A549 (cell line): ENCODE data around the gene AP2A2. TPM values are rescaled to one million over a fixed set of nuclear protein-coding genes. Genes with fewer than 3 reads are reported as not detected.

Experiments used
- ATAC-seq, 2 experiments: fragments of 200-7000 bp in 1 of 2; fragments of >200 bp in 1 of 2; cut with Nextera tagmentation in 1 of 2; cut with Tn5 transposase in 1 of 2; 3 replicates each; pipeline versions ENCODE4 v1.8.0 to v1.9.1; 2018 to 2020; ENCODE audit warnings: mild to moderate bottlenecking in 1 of 2, moderate library complexity in 1 of 2
- CTCF ChIA-PET: fragments of 300-600 bp; sonication (Branson Sonifier 250); formaldehyde crosslinking; extraction: SDS; loops from one replicate; lab custom pipeline; 2021; ENCODE audit warnings: antibody characterized with exemption, inconsistent platforms; lab: Yijun Ruan, JAX
- POLR2A ChIA-PET: fragments of 350-600 bp; formaldehyde crosslinking; extraction: SDS; loops from one replicate; lab custom pipeline; 2021; ENCODE audit warnings: antibody characterized with exemption, inconsistent platforms; lab: Yijun Ruan, JAX
- DNase-seq, 2 experiments: peaks; one replicate each; pipeline versions ENCODE4 v3.0.0 to v3.0.0-alpha.2; 2011 to 2016; ENCODE audit warnings: low read depth in 1 of 2, low spot score in 1 of 2
- FAIRE-seq: peaks from 2 replicates; lab custom pipeline; 2011; peaks lifted over from hg19 to GRCh38; lab: Jason Lieb, UNC
- H3K27ac ChIP-seq, 2 experiments: fragments of >200 bp; sonication (Bioruptor Twin); formaldehyde crosslinking; 3 replicates each; pipeline ENCODE4 v1.5.1; 2016 to 2017
- H3K4me1 ChIP-seq: fragments of >200 bp; sonication (Bioruptor Twin); formaldehyde crosslinking; 3 replicates; pipeline ENCODE4 v1.6.1; 2016
- H3K4me2 ChIP-seq: fragments of >200 bp; sonication (Bioruptor Twin); formaldehyde crosslinking; 3 replicates; pipeline ENCODE4 v1.6.1; 2016
- H3K4me3 ChIP-seq: fragments of >200 bp; sonication (Bioruptor Twin); formaldehyde crosslinking; 3 replicates; pipeline ENCODE4 v1.5.1; 2016
- H3K9me3 ChIP-seq: fragments of >200 bp; sonication (Bioruptor Twin); formaldehyde crosslinking; 3 replicates; pipeline ENCODE4 v1.6.1; 2016
- CHD2 ChIP-seq: fragments of 150-350 bp; IDR thresholded peaks from 2 replicates; pipeline ENCODE4 v1.6.1; 2014; ENCODE audit warnings: low read length; ENCODE audit not compliant: partially characterized antibody
- E2F6 ChIP-seq: IDR thresholded peaks from 2 replicates; pipeline ENCODE4 v1.6.1; 2012; ENCODE audit warnings: low read depth, borderline replicate concordance
- EHF ChIP-seq: fragments of 250-450 bp; sonication (Bioruptor Pico); IDR thresholded peaks from 2 replicates; pipeline ENCODE4 v1.5.0; 2020; ENCODE audit warnings: mild to moderate bottlenecking
- EP300 ChIP-seq, 2 experiments: fragments of >200 bp; sonication (Bioruptor Twin); formaldehyde crosslinking; IDR thresholded peaks; 2 replicates in 1 of 2; 3 replicates in 1 of 2; pipeline ENCODE4 v1.6.1; 2016 to 2017
- HES2 ChIP-seq: fragments of >200 bp; sonication (Bioruptor Twin); formaldehyde crosslinking; IDR thresholded peaks from 2 replicates; pipeline ENCODE4 v1.6.1; 2016
- HEYL ChIP-seq: fragments of 250-450 bp; sonication (Bioruptor Pico); IDR thresholded peaks from 2 replicates; pipeline ENCODE4 v1.8.0; 2021; ENCODE audit warnings: mild to moderate bottlenecking, moderate library complexity
- HMGXB4 ChIP-seq: fragments of 250-450 bp; sonication (Bioruptor Pico); IDR thresholded peaks from 2 replicates; pipeline ENCODE4 v1.5.0; 2021; ENCODE audit warnings: mild to moderate bottlenecking, moderate library complexity, borderline replicate concordance
- HOXB5 ChIP-seq: fragments of 250-450 bp; sonication (Bioruptor Pico); IDR thresholded peaks from 2 replicates; pipeline ENCODE4 v1.5.0; 2020; ENCODE audit warnings: mild to moderate bottlenecking, moderate library complexity
- KDM1A ChIP-seq: fragments of 200-600 bp; sonication (generic); IDR thresholded peaks from 2 replicates; pipeline ENCODE4 v1.6.1; 2016; ENCODE audit warnings: low read depth, mild to moderate bottlenecking
- KDM5A ChIP-seq: fragments of 200-600 bp; sonication (generic); IDR thresholded peaks from 2 replicates; pipeline ENCODE4 v1.6.1; 2016; ENCODE audit warnings: antibody characterized with exemption, mild to moderate bottlenecking
- MAFK ChIP-seq: fragments of 450-650 bp; IDR thresholded peaks from 2 replicates; pipeline ENCODE4 v1.6.1; 2014; ENCODE audit not compliant: partially characterized antibody
- MAZ ChIP-seq: fragments of 150-350 bp; IDR thresholded peaks from 2 replicates; pipeline ENCODE4 v1.6.1; 2014; ENCODE audit warnings: antibody characterized with exemption, low read depth, low read length, borderline replicate concordance
- MYC ChIP-seq: IDR thresholded peaks from 2 replicates; pipeline ENCODE4 v1.6.1; 2012; ENCODE audit warnings: mild to moderate bottlenecking, inconsistent platforms, low read length, improper control_type of control experiment, borderline replicate concordance
- NR3C1 ChIP-seq: fragments of >200 bp; sonication (Bioruptor Twin); formaldehyde crosslinking; IDR thresholded peaks from 3 replicates; pipeline ENCODE4 v1.6.1; 2017
- POLR2A ChIP-seq: IDR thresholded peaks from 2 replicates; pipeline ENCODE4 v1.6.1; 2012; ENCODE audit warnings: mild to moderate bottlenecking, low read length
- RAD21 ChIP-seq, 2 experiments: fragments of >200 bp in 1 of 2; sonication (Bioruptor Twin) in 1 of 2; formaldehyde crosslinking in 1 of 2; IDR thresholded peaks in 1 of 2; conservative IDR thresholded peaks in 1 of 2; 2 replicates in 1 of 2; 3 replicates in 1 of 2; pipeline ENCODE4 v1.6.1; 2012 to 2018; ENCODE audit warnings: inconsistent platforms in 1 of 2
- RFX5 ChIP-seq: fragments of 450-650 bp; IDR thresholded peaks from 2 replicates; pipeline ENCODE4 v1.7.1; 2014; ENCODE audit warnings: antibody characterized with exemption, mild to moderate bottlenecking, moderate library complexity
- RNF2 ChIP-seq: fragments of 200-600 bp; sonication (generic); IDR thresholded peaks from 2 replicates; pipeline ENCODE4 v1.6.1; 2016; ENCODE audit warnings: low read depth, mild to moderate bottlenecking, antibody characterized with exemption, moderate library complexity, borderline replicate concordance
- USF2 ChIP-seq: fragments of 450-650 bp; IDR thresholded peaks from 2 replicates; pipeline ENCODE4 v1.6.1; 2014; ENCODE audit warnings: antibody characterized with exemption
- ZFP36 ChIP-seq: fragments of 450-650 bp; IDR thresholded peaks from 2 replicates; pipeline ENCODE4 v1.6.1; 2014; ENCODE audit warnings: borderline replicate concordance; ENCODE audit not compliant: partially characterized antibody
- ZNF302 ChIP-seq: fragments of 250-450 bp; sonication (Bioruptor Pico); IDR thresholded peaks from 2 replicates; pipeline ENCODE4 v1.9.0; 2021; ENCODE audit warnings: inconsistent platforms, mild to moderate bottlenecking, moderate library complexity
- WGBS: methylation state at CpG from one replicate; pipeline ENCODE4 v1.1.6; 2017; ENCODE audit errors: missing lambda C conversion rate; 5-methylcytosine and 5-hydroxymethylcytosine counted together
- polyA plus RNA-seq, 4 experiments: library from polyadenylated mRNA; depleted of rRNA in 3 of 4; stranded (reverse); fragments of >200 nt; fragmentation: RNase III in 1 of 4; extraction: RNeasy Plus Mini Kit Qiagen cat#74134 plus additional on column Dnase treatment in 1 of 4; gene quantifications; 2 replicates in 3 of 4; 3 replicates in 1 of 4; pipeline ENCODE4 v1.2.3, GENCODE V29; 2011 to 2017

Gene AP2A2
- polyA plus RNA-seq, 2 of the 4 experiments (the other 2 are of a cell fraction), result 39.4 to 60.4 TPM

DNA sequence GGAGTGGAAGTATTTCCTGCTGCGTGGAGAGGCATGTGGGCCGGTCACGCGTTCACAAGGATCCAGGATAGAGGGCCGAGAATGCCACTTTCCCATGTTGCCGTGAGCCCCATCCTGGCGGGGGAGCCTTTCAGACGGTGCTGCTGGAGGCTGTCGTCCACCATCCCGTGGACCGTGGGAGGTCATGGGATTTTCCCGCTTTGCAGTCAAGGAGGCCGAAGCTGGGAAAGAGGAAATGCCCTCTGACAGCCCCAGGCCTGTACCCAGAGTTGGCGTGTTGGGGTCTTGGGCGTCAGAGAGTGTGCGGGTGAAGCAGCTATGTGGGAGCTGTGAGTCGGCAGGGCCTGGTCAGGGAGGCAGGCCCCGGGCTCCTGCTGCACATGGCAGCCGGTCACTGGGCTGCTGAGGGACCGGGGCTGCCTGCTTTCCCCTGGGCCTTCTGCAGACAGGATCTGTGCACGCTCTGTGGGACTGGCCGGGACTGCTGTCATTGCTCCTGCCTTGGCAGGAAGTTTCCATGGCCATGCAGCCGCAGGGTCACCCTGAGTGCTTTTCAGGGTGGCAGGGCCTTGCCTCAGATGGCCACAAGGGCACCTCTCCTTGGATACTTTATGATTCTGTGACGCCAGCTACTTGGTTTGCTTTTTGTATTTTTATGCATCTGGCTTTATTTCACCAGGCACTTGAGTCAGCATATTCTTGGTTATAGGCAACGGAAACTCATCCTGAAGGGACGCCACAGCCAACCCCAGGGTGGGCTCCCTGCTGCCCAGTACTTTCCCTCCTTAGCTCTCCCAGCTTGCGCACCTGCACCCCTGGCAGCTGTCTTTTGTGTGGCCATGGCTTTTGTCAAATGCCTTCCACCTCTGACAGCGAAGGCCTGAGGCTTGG lies 52.4 kb downstream of the AP2A2 start:
- FAIRE-seq, result no peak
- WGBS, result 93% methylated on average over 26 of the region's 28 CpGs
- no peak for ATAC-seq
- H3K9me3 ChIP-seq, result no peaks in the 10 kb centered on the region
- POLR2A ChIA-PET, result no interaction called here
- H3K4me2 ChIP-seq, result no peak overlapping the region
- 0 out of 3 replicates have a peak, but pooled peaks cover 4% of the 10 kb centered on the region for H3K4me1 ChIP-seq
- TF ChIP-seq MAFK, result peak; percentile 56
- TF ChIP-seq ZNF302, result no peak
- CTCF ChIA-PET, result interaction anchor here (1.2 kb wide), 1 partner anchor 22 kb away, joined by 3 read pairs; no protein-coding TSS in a partner anchor
- DNase-seq, result no peak
- no peak overlapping the region for H3K4me3 ChIP-seq
- no peak overlapping the region for H3K27ac ChIP-seq

DNA sequence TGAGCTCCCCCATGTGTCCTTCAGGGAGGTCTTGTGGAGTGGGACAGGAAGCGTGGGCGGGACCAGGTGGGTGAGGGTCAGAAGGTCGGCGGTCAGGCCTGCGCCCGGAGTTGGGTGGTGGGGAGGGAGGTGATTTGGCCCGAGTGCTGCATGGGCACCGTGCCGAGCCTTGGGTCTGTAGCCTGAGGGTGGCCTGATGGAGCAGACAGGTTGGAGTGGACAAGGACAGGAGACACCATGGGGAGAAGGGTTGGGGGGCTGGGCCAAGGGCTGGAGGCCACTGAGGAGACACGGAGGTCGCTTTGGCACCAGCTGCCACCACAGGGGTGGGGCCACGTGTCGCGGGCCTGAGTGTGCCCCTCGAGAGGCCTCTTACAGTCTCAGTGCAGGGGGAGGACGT lies 53.1 kb downstream of the AP2A2 start:
- POLR2A ChIA-PET, result no interaction called here
- no peak overlapping the region for H3K4me2 ChIP-seq
- ATAC-seq, result no peak
- H3K4me3 ChIP-seq, result no peak overlapping the region
- no peaks in the 10 kb centered on the region for H3K9me3 ChIP-seq
- H3K27ac ChIP-seq, result no peak overlapping the region
- 0 out of 3 replicates have a peak, but pooled peaks cover 4% of the 10 kb centered on the region for H3K4me1 ChIP-seq
- no peak for DNase-seq
- no peak for FAIRE-seq
- CTCF ChIA-PET, result interaction anchor here (1.2 kb wide), 1 partner anchor 23 kb away, joined by 3 read pairs; no protein-coding TSS in a partner anchor
- TF ChIP-seq HOXB5 (CRISPR knock-in tag), result no peak
- TF ChIP-seq KDM5A, result no peak
- TF ChIP-seq MYC, result no peak
- TF ChIP-seq RAD21 (conservative IDR thresholded peaks at IDR 0.05 in 1 of 2, IDR thresholded peaks at IDR 0.05 in 1 of 2), result no peak
- TF ChIP-seq HEYL (CRISPR knock-in tag), result no peak
- TF ChIP-seq HES2, result no peak
- no peak for TF ChIP-seq MAZ
- TF ChIP-seq KDM1A, result no peak
- TF ChIP-seq USF2, result no peak
- 88% methylated on average over 16 of the region's 16 CpGs for WGBS

GRCh38 chr11:980438-981357 lies 55.0 kb downstream of the AP2A2 start:
- ATAC-seq, result peak; percentile 36 to 42; a peak in 3 of 6 replicates
- peak in 1 of 2 experiments; percentile 48 for DNase-seq
- Histone ChIP-seq H3K9me3 (no peaks in the 10 kb centered on the region), H3K4me1 (0 out of 3 replicates have a peak, but pooled peaks cover 4% of the 10 kb centered on the region), H3K27ac (no peak overlapping the region), H3K4me3 (no peak overlapping the region), H3K4me2 (no peak overlapping the region)
- ChIA-PET CTCF (interaction anchor here (1.4 to 1.9 kb wide), 3 partner anchors 34 to 82 kb away, joined by 5 to 8 read pairs (median 6); no protein-coding TSS in a partner anchor), POLR2A (no interaction called here)
- FAIRE-seq, result no peak
- peak in 1 of 2 experiments; percentile 13; a peak in 1 of 5 replicates for TF ChIP-seq RAD21 (conservative IDR thresholded peaks at IDR 0.05 in 1 of 2, IDR thresholded peaks at IDR 0.05 in 1 of 2)
- TF ChIP-seq RFX5, result no peak
- WGBS, result 88% methylated on average over 23 of the region's 26 CpGs

GRCh38 chr11:981764-982163 lies 56.1 kb downstream of the AP2A2 start:
- CTCF ChIA-PET, result interaction anchor here (0.9 to 1.9 kb wide), 5 partner anchors 17 to 83 kb away, joined by 3 to 8 read pairs (median 5); no protein-coding TSS in a partner anchor
- TF ChIP-seq NR3C1, result no peak
- no peak for TF ChIP-seq EP300 (IDR thresholded peaks at IDR 0.05)
- TF ChIP-seq EHF (CRISPR knock-in tag), result no peak
- TF ChIP-seq E2F6, result no peak
- TF ChIP-seq ZFP36, result no peak
- TF ChIP-seq RNF2, result no peak
- no peak for TF ChIP-seq POLR2A
- no peak for TF ChIP-seq ZNF302
- TF ChIP-seq CHD2, result no peak
- no peak for TF ChIP-seq HMGXB4 (CRISPR knock-in tag)

More at GRCh38 chr11:981764-982163, 56.1 kb downstream of the AP2A2 start:
- no peaks in the 10 kb centered on the region for H3K4me1 ChIP-seq
- POLR2A ChIA-PET, result no interaction called here
- no peak overlapping the region for H3K4me3 ChIP-seq
- 94% methylated on average over 14 of the region's 14 CpGs for WGBS
- no peak overlapping the region for H3K27ac ChIP-seq
- FAIRE-seq (no peak), DNase-seq (no peak), ATAC-seq (no peak)
- H3K9me3 ChIP-seq, result no peaks in the 10 kb centered on the region
- no peak overlapping the region for H3K4me2 ChIP-seq
